GM21390 (cell line): ENCODE measurements around the gene RASEF.
"Not testable (repeated sequence)": the region's sequence is repeated elsewhere in the genome, so short reads cannot be mapped to it uniquely, and the experiment has no call there.

Experiments used
- ATAC-seq: cut with Tn5 transposase; IDR thresholded peaks from one replicate; pipeline ENCODE4 v1.9.1; 2021; ENCODE audit not compliant: unreplicated experiment

The RASEF gene

GRCh38 chr9:82975176-82975575, 87.8 kb downstream of the RASEF start:
- ATAC-seq, result no peak

DNA sequence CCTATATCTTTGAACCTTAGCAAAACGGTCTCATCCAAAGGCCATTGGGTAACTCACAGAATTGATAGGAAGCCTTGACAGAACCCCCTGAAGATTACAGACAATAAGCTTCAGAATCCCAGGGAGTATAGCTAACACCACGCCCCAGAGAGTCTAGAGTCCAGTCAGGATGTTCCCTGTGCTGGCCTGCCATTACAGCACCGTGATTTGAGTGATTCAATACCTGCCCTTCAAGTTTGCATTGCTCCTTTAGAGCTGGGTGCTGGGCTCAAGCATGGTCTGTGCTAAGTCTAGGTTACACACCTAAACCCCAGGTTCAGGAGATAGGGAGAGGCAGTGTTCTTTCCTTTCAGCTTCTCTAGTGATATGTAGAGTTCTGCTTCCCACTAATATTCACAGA, 90.5 kb downstream of the RASEF start:
- ATAC-seq, result no peak

- no peak for ATAC-seq
These were observed 92.6 kb downstream of the RASEF start for GRCh38 chr9:82970359-82970758.

- ATAC-seq, result no peak
These were observed 93.7 kb downstream of the RASEF start for GRCh38 chr9:82969291-82969690.

- no peak for ATAC-seq
These were observed 94.1 kb downstream of the RASEF start for GRCh38 chr9:82968816-82969215.

- no peak for ATAC-seq
These were observed 94.6 kb downstream of the RASEF start for GRCh38 chr9:82968388-82968787.

- peak; percentile 95 for ATAC-seq
These were observed 101.3 kb downstream of the RASEF start for GRCh38 chr9:82961504-82962125.

DNA sequence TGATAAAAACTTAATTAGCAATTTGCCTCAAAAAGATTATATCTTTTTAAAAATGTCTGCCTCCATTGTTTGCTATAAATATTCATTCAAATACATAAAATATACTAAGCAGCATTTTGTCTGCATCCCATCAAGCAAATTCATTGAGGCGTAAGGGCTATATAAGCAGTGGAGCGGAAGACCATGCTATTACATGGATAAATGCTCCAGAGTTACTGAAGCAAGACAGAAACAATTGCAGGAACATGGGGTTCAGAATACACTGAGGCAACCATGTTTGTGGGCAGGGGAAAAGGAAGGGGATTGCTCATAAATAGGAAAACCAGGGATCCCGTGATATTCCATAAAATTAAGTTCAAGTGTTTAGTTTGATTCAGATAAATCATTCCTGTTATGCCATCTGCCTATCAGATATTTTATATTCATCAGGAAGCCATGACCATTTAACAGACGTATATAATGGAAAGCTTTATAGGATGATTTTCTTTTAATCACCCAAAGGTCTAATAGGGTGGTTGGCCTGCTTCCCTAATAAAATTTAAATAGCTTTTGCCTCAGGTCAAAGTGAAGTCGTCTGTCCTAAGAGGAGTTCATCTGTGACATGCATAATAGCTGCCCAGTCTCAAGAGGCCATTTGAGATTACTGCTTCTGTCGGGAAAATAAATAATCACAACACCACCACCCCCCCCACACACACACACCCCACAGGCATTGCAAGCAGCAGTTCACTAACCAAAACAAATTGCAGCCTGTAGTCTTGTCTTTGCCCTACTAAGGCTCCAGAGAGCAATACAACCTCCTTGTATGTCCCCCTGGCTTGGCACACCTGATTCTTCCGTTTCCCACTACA, 105.2 kb downstream of the RASEF start:
- ATAC-seq, result no peak

GRCh38 chr9:82949203-82949602, 113.7 kb downstream of the RASEF start:
- ATAC-seq, result no peak

- no peak for ATAC-seq
These were observed 122.6 kb downstream of the RASEF start for GRCh38 chr9:82940376-82940775.

DNA sequence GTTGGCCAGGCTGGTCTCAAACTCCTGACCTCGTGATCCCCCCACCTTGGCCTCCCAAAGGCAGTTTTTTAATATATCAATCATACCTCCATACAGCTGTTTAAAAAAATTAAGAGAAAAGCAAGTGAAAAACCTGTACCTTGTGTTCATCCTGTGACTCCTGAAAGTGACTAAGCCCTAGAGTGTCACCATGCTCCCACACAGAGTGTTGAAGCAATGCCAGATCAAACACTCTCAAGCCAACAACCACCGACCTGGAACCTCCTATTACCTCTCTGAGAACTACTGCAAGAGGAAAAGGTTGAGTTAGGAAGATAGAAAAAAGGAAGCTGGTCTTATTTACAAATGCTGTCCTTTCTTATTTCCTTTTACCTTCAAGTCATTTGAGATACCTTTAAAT, 123.5 kb downstream of the RASEF start:
- no peak for ATAC-seq

DNA sequence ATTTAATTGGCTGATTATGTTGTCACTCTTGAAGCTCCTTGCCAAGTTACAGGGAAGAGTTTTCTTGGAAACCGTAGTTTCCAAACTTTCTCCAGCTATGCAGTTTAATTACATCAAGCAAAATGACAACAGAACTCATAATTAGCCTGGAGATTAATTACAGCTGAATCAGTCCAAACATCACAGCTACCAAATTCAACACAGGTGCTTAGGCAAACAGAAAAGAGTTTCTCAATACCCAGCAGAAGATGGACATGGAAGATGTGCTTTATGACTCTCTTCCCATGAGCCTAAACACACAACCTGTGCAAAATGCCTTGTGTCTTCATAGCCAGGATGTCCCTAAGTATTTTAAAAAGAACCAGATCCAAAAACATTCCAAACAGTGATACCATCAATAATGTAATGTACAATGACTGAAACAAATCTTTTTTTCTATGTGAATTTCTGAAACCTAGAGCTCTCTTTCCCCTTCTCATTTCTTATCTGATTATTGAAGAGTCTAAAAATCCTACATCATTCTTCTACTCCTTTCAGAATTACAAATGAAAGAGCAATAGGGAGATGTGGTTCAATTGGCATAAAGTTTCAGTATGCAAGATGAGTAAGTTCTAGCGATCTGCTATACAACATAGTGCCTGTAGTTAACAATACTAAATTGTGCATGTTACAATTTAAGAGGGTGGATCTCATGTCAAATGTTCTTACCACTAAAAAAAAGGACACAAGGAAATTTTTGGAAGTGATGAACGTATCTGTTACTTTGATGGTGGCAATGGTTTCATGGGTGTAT, 124.3 kb downstream of the RASEF start:
- no peak for ATAC-seq

- not testable (repeated sequence) for ATAC-seq
These were observed 126.4 kb downstream of the RASEF start for GRCh38 chr9:82936561-82936960.

- no peak for ATAC-seq
These were observed 128.0 kb downstream of the RASEF start for GRCh38 chr9:82934949-82935348.

DNA sequence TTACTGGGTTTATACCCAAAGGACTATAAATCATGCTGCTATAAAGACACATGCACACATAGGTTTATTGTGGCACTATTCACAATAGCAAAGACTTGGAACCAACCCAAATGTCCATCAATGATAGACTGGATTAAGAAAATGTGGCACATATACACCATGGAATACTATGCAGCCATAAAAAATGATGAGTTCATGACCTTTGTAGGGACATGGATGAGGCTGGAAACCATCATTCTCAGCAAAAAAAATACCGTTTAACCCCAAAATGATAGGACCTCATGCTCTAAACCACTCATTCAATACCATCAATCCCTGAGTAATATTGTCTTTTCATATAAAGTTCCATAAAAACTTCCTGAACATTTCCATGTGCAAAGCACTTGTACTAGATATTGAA, 128.9 kb downstream of the RASEF start:
- not testable (repeated sequence) for ATAC-seq

DNA sequence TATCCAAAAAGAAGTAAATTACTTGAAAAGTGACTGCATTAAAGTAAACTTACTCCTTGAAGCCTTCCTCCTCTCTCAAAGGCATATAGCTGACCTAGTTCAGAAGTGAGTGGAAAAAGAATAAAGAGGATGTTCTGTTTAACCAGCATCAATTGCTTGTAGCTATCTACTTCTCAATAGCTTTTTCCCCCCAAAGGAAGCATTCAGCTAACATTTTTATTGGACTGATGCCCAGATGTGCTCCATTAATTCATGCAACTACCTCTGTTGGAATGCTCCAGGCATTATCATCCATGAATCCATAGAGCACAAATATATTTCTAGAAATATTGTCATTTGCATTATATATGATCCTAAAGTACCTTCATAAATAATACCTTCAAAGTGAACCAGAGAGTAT, 132.8 kb downstream of the RASEF start:
- ATAC-seq, result no peak
